ENCODE data around the gene THBS2.
"Not testable (repeated sequence)": the region's sequence is repeated elsewhere in the genome, so short reads cannot be mapped to it uniquely, and the experiment has no call there.

THBS2 gene

GRCh38 chr6:169253337-169254238 lies at the start of gene THBS2:
TSS of gene THBS2 (minus strand) at chr6:169253846. CDS start at chr6:169250784, 3,062 bp downstream.
- DNase-seq (ENCODE audit: low spot score), result no peak
- in situ Hi-C loops (cut with MboI; ENCODE audit: low pct_unique_long_range_greater_than_20kb, low sequenced_read_pairs, unreplicated experiment), result no loop called here
- no peak for TF ChIP-seq CTCF (IDR thresholded peaks at IDR 0.05; ENCODE audit: extremely low read depth, insufficient read depth, missing control alignments)

- DNase-seq (ENCODE audit: low spot score), result no peak
- in situ Hi-C loops (cut with MboI; ENCODE audit: low pct_unique_long_range_greater_than_20kb, low sequenced_read_pairs, unreplicated experiment), result no loop called here
- no peak for TF ChIP-seq CTCF (IDR thresholded peaks at IDR 0.05; ENCODE audit: extremely low read depth, insufficient read depth, missing control alignments)
These were observed 49.1 kb upstream of the THBS2 start for GRCh38 chr6:169302716-169303115.

- no peak for TF ChIP-seq CTCF (IDR thresholded peaks at IDR 0.05; ENCODE audit: extremely low read depth, insufficient read depth, missing control alignments)
- in situ Hi-C loops (cut with MboI; ENCODE audit: low pct_unique_long_range_greater_than_20kb, low sequenced_read_pairs, unreplicated experiment), result no loop called here
- no peak for DNase-seq (ENCODE audit: low spot score)
These were observed 48.6 kb upstream of the THBS2 start for GRCh38 chr6:169302255-169302654.

- no peak for TF ChIP-seq CTCF (IDR thresholded peaks at IDR 0.05; ENCODE audit: extremely low read depth, insufficient read depth, missing control alignments)
- in situ Hi-C loops (cut with MboI; ENCODE audit: low pct_unique_long_range_greater_than_20kb, low sequenced_read_pairs, unreplicated experiment), result no loop called here
- DNase-seq (ENCODE audit: low spot score), result no peak
These were observed 47.3 kb upstream of the THBS2 start for GRCh38 chr6:169300916-169301315.

GRCh38 chr6:169298626-169299025 lies 45.0 kb upstream of the THBS2 start:
- DNase-seq (ENCODE audit: low spot score); in situ Hi-C loops (cut with MboI; ENCODE audit: low pct_unique_long_range_greater_than_20kb, low sequenced_read_pairs, unreplicated experiment): not testable (repeated sequence)

GRCh38 chr6:169296622-169297021 lies 43.0 kb upstream of the THBS2 start:
- in situ Hi-C loops (cut with MboI; ENCODE audit: low pct_unique_long_range_greater_than_20kb, low sequenced_read_pairs, unreplicated experiment), result no loop called here
- no peak for TF ChIP-seq CTCF (IDR thresholded peaks at IDR 0.05; ENCODE audit: extremely low read depth, insufficient read depth, missing control alignments)

GRCh38 chr6:169296170-169296569 lies 42.5 kb upstream of the THBS2 start:
- in situ Hi-C loops (cut with MboI; ENCODE audit: low pct_unique_long_range_greater_than_20kb, low sequenced_read_pairs, unreplicated experiment), result no loop called here
- DNase-seq (ENCODE audit: low spot score), result no peak
- TF ChIP-seq CTCF (IDR thresholded peaks at IDR 0.05; ENCODE audit: extremely low read depth, insufficient read depth, missing control alignments), result no peak

More at GRCh38 chr6:169296622-169297021, 43.0 kb upstream of the THBS2 start:
- DNase-seq (ENCODE audit: low spot score), result no peak
